Activated CD8-positive, alpha-beta memory T cell treated with anti-CD3 and anti-CD28 coated beads for 36 hours (primary cell): ENCODE results near the gene PIK3R2. TPM values are rescaled to one million over a fixed set of nuclear protein-coding genes. Genes with fewer than 3 reads are reported as not detected.
"Not testable (repeated sequence)": the region's sequence is repeated elsewhere in the genome, so short reads cannot be mapped to it uniquely, and the experiment has no call there.

Experiments used
- CTCF ChIA-PET: fragments of 350-600 bp; sonication (Branson Sonifier 250); formaldehyde crosslinking; loops from one replicate; lab custom pipeline; 2021; ENCODE audit warnings: antibody characterized with exemption; lab: Charles Lee
- POLR2A ChIA-PET: fragments of 350-600 bp; sonication (Branson Sonifier 250); formaldehyde crosslinking; loops from one replicate; lab custom pipeline; 2021; ENCODE audit warnings: antibody characterized with exemption; lab: Charles Lee
- total RNA-seq, 2 experiments: library from RNA; stranded (reverse); gene quantifications; one replicate each; pipeline ENCODE4 v1.2.3, GENCODE V29; 2021

Gene PIK3R2
- total RNA-seq, 2 experiments from 2014 or later, result 18.6 to 19.5 TPM

GRCh38 chr19:18204394-18205199, 51.6 kb downstream of the PIK3R2 start:
- ChIA-PET POLR2A (interaction anchor here (0.6 to 1.7 kb wide), 7 partner anchors 12 to 410 kb away, joined by 3 to 9 read pairs (median 5); partner anchors contain the start of genes JUND and MPV17L2), CTCF (interaction anchor here (0.5 to 8.2 kb wide), 12 partner anchors 12 to 215 kb away, joined by 3 to 95 read pairs (median 4); partner anchors contain the start of genes JUND, MPV17L2 and SSBP4)

GRCh38 chr19:18205200-18205892, 52.4 kb downstream of the PIK3R2 start:
- POLR2A ChIA-PET, result interaction anchor here (0.5 to 1.7 kb wide), 4 partner anchors 16 to 211 kb away, joined by 3 to 6 read pairs (median 5); no protein-coding TSS in a partner anchor
- CTCF ChIA-PET, result interaction anchor here (0.5 to 8.2 kb wide), 13 partner anchors 11 to 214 kb away, joined by 3 to 95 read pairs (median 3); partner anchors contain the start of genes JUND and SSBP4

GRCh38 chr19:18206018-18206417, 53.1 kb downstream of the PIK3R2 start:
- POLR2A ChIA-PET, result interaction anchor here (1.7 kb wide), 1 partner anchor 116 kb away, joined by 5 read pairs; no protein-coding TSS in a partner anchor
- CTCF ChIA-PET, result interaction anchor here (0.6 to 8.2 kb wide), 6 partner anchors 10 to 208 kb away, joined by 3 to 95 read pairs (median 3); a partner anchor contains a TSS

GRCh38 chr19:18208098-18208951, 55.4 kb downstream of the PIK3R2 start:
- ChIA-PET CTCF (interaction anchor here (0.6 to 8.2 kb wide), 14 partner anchors 11 to 131 kb away, joined by 3 to 95 read pairs (median 3); partner anchors contain the start of genes LSM4, MPV17L2 and PDE4C), POLR2A (interaction anchor here (0.5 kb wide), 1 partner anchor 208 kb away, joined by 3 read pairs; no protein-coding TSS in a partner anchor)

GRCh38 chr19:18209912-18210311, 56.9 kb downstream of the PIK3R2 start:
- CTCF ChIA-PET, result interaction anchor here (0.7 to 8.2 kb wide), 3 partner anchors 25 to 128 kb away, joined by 3 to 95 read pairs (median 4); a partner anchor contains a TSS
- POLR2A ChIA-PET, result not testable (repeated sequence)

GRCh38 chr19:18211683-18212082, 58.7 kb downstream of the PIK3R2 start:
- ChIA-PET POLR2A (no interaction called here), CTCF (interaction anchor here (1.5 to 1.6 kb wide), 2 partner anchors 12 to 40 kb away, joined by 4 read pairs; no protein-coding TSS in a partner anchor)

GRCh38 chr19:18214779-18215433, 61.9 kb downstream of the PIK3R2 start:
- ChIA-PET POLR2A (no interaction called here), CTCF (interaction anchor here (0.7 kb wide), 1 partner anchor 165 kb away, joined by 3 read pairs; no protein-coding TSS in a partner anchor)

- ChIA-PET CTCF (interaction anchor here (0.6 to 1.6 kb wide), 3 partner anchors 11 to 194 kb away, joined by 3 read pairs; no protein-coding TSS in a partner anchor), POLR2A (no interaction called here)
Measured at GRCh38 chr19:18216789-18217188, 63.8 kb downstream of the PIK3R2 start.

- POLR2A ChIA-PET, result no interaction called here
- CTCF ChIA-PET, result interaction anchor here (0.9 to 1.1 kb wide), 2 partner anchors 14 to 33 kb away, joined by 3 read pairs; no protein-coding TSS in a partner anchor
Measured at GRCh38 chr19:18218159-18218558, 65.2 kb downstream of the PIK3R2 start.

- ChIA-PET CTCF (interaction anchor here (0.9 to 1.1 kb wide), 2 partner anchors 13 to 33 kb away, joined by 3 read pairs; no protein-coding TSS in a partner anchor), POLR2A (no interaction called here)
Measured at GRCh38 chr19:18218600-18218999, 65.6 kb downstream of the PIK3R2 start.

Other genes starting within 250 kb of the PIK3R2 start
- gene CCDC124, start 220.1 kb upstream of the PIK3R2 start, total RNA-seq, result 100 to 1,000 TPM; 182 to 184 TPM
- gene KCNN1, start 186.1 kb upstream of the PIK3R2 start, total RNA-seq, result under 1 TPM in 1 of 2 experiments, not detected in 1; 0.15 TPM
- 10 to 100 TPM; 24.7 to 26.5 TPM for gene ARRDC2, start 145.0 kb upstream of the PIK3R2 start, total RNA-seq
- gene IL12RB1, start 66.2 kb upstream of the PIK3R2 start, total RNA-seq, result 10 to 100 TPM; 18.7 to 22.0 TPM
- gene MAST3, start 55.4 kb upstream of the PIK3R2 start, total RNA-seq, result 10 to 100 TPM; 15.5 to 16.2 TPM
- 10 to 100 TPM; 22.5 to 24.6 TPM for gene IFI30, start 20.6 kb downstream of the PIK3R2 start, total RNA-seq
- 10 to 100 TPM; 20.4 to 21.6 TPM for gene MPV17L2, start 40.1 kb downstream of the PIK3R2 start, total RNA-seq
- gene RAB3A, start 50.9 kb downstream of the PIK3R2 start, total RNA-seq, result 1 to 10 TPM; 6.3 to 6.5 TPM
- gene PDE4C, start 73.3 kb downstream of the PIK3R2 start, total RNA-seq, result not detected
- under 1 TPM; 0.40 to 0.59 TPM for gene IQCN, start 121.3 kb downstream of the PIK3R2 start, total RNA-seq
- gene JUND, start 128.5 kb downstream of the PIK3R2 start, total RNA-seq, result 100 to 1,000 TPM; 339 to 357 TPM
- gene LSM4, start 169.9 kb downstream of the PIK3R2 start, total RNA-seq, result 100 to 1,000 TPM; 385 to 395 TPM
- gene PGPEP1, start 187.4 kb downstream of the PIK3R2 start, total RNA-seq, result 10 to 100 TPM; 27.5 to 28.4 TPM
- not detected for gene GDF15, start 233.0 kb downstream of the PIK3R2 start, total RNA-seq
- gene LRRC25, start 244.5 kb downstream of the PIK3R2 start, total RNA-seq, result not detected